ENCODE results near the gene MCF2L2.
"Not testable (repeated sequence)": the region's sequence is repeated elsewhere in the genome, so short reads cannot be mapped to it uniquely, and the experiment has no call there.

Gene MCF2L2

DNA sequence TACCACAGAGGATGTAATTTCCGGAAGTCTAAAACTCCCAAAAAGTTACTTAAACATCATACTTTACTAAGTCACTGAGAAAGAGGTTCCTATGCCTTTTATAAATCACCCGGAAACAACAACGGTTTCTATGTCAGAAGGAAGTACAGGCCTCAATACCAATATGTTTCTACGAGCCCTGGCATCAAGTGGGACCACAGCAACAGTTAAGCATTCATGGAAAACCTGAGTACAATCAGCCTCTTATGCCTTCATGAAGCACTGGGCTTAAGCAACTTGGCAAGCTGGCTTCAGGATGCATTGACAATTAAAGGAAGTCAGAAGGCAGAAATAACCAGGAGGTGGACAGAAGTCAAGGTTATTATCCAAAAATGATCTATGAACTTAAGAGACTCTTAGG is 194.5 kb downstream of the MCF2L2 start:
- Histone ChIP-seq H3K4me1 (ENCODE audit: control insufficient read depth in 2 of 2, insufficient read depth in 2 of 2, low read length in 2 of 2) (no peaks in the 10 kb centered on the region), H3K27ac (ENCODE audit: low read depth in 2 of 2, low read length in 2 of 2) (no peak overlapping the region), H3K4me3 (ENCODE audit: low read length in 2 of 2) (no peak overlapping the region), H3K9ac (ENCODE audit: low read depth in 1 of 2, low read length in 2 of 2) (no peak overlapping the region), H3K27me3 (ENCODE audit: control insufficient read depth in 2 of 2, insufficient read depth in 2 of 2, low read length in 2 of 2) (no peaks in the 10 kb centered on the region), H3K9me3 (ENCODE audit: control insufficient read depth in 2 of 2, low read length in 2 of 2) (no peaks in the 10 kb centered on the region), H3K36me3 (ENCODE audit: control insufficient read depth in 2 of 2, insufficient read depth in 2 of 2, low read length in 2 of 2) (no peaks in the 10 kb centered on the region)

DNA sequence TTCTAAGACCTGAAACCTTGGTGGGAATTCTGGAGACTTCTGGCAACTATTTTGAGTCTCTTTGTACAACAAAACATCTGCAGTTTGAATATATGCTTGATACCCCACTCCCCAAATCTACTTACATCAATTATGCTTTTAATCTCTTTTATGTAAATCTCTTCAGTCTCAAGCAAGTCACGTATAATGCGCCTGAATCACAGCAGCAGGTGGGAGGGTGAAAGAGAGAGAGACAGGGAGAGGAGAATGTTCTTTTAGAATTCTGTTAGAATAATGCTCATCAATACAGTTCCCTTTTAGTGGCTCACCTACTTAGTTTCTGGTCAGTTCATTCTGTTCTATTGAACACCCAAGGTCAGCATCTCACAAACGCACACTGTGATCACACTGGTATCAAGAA is 197.6 kb downstream of the MCF2L2 start:
- Histone ChIP-seq H3K27ac (ENCODE audit: low read depth in 2 of 2, low read length in 2 of 2) (no peak overlapping the region), H3K27me3 (ENCODE audit: control insufficient read depth in 2 of 2, insufficient read depth in 2 of 2, low read length in 2 of 2) (no peaks in the 10 kb centered on the region), H3K4me1 (ENCODE audit: control insufficient read depth in 2 of 2, insufficient read depth in 2 of 2, low read length in 2 of 2) (no peaks in the 10 kb centered on the region), H3K9me3 (ENCODE audit: control insufficient read depth in 2 of 2, low read length in 2 of 2) (no peaks in the 10 kb centered on the region), H3K4me3 (ENCODE audit: low read length in 2 of 2) (no peak overlapping the region), H3K9ac (ENCODE audit: low read depth in 1 of 2, low read length in 2 of 2) (no peak overlapping the region), H3K36me3 (ENCODE audit: control insufficient read depth in 2 of 2, insufficient read depth in 2 of 2, low read length in 2 of 2) (no peaks in the 10 kb centered on the region)

DNA sequence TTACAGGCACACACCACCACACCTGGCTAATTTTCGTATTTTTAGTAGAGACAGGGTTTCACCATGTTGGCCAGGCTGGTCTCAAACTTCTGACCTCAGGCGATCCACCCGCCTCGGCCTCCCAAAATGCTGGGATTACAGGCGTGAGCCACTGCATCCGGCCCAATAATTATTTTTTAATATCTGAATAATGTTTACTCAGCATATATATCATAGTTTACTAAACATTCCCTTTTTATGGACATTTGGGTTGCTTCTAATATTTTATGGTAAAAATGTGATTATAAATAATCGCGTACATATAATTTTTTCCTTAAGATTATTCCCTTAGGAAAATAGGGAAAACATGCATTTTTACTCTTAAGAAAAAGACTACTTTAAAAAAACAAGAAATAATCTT is 198.2 kb downstream of the MCF2L2 start:
- H3K4me1 ChIP-seq (ENCODE audit: control insufficient read depth in 2 of 2, insufficient read depth in 2 of 2, low read length in 2 of 2); H3K27me3 ChIP-seq (ENCODE audit: control insufficient read depth in 2 of 2, insufficient read depth in 2 of 2, low read length in 2 of 2); H3K27ac ChIP-seq (ENCODE audit: low read depth in 2 of 2, low read length in 2 of 2); H3K36me3 ChIP-seq (ENCODE audit: control insufficient read depth in 2 of 2, insufficient read depth in 2 of 2, low read length in 2 of 2); H3K9me3 ChIP-seq (ENCODE audit: control insufficient read depth in 2 of 2, low read length in 2 of 2); H3K9ac ChIP-seq (ENCODE audit: low read depth in 1 of 2, low read length in 2 of 2); H3K4me3 ChIP-seq (ENCODE audit: low read length in 2 of 2): not testable (repeated sequence)

DNA sequence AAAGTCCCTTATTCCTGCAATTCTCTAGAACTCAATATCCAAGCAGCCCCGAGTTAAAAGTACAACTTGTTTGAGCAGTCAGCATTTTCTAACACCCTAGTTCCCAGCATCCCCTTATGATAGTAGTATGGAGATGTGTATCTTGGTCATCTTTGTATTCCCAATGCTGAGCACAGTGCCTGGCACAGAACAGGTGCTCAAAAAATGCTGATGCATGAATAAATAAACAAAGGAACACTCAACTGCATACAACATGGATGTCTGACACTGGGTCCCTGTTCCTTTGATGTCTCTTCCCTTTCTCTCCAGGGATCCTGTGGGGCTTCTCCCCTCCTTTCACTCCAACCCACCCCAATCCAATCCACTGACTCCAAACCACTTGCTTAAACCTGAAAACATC is 199.2 kb downstream of the MCF2L2 start:
- no peaks in the 10 kb centered on the region for H3K9me3 ChIP-seq (ENCODE audit: control insufficient read depth in 2 of 2, low read length in 2 of 2)
- H3K36me3 ChIP-seq (ENCODE audit: control insufficient read depth in 2 of 2, insufficient read depth in 2 of 2, low read length in 2 of 2), result no peaks in the 10 kb centered on the region
- H3K9ac ChIP-seq (ENCODE audit: low read depth in 1 of 2, low read length in 2 of 2), result no peak overlapping the region
- no peaks in the 10 kb centered on the region for H3K4me1 ChIP-seq (ENCODE audit: control insufficient read depth in 2 of 2, insufficient read depth in 2 of 2, low read length in 2 of 2)
- H3K27ac ChIP-seq (ENCODE audit: low read depth in 2 of 2, low read length in 2 of 2), result no peak overlapping the region
- no peak overlapping the region for H3K4me3 ChIP-seq (ENCODE audit: low read length in 2 of 2)
- H3K27me3 ChIP-seq (ENCODE audit: control insufficient read depth in 2 of 2, insufficient read depth in 2 of 2, low read length in 2 of 2), result no peaks in the 10 kb centered on the region

DNA sequence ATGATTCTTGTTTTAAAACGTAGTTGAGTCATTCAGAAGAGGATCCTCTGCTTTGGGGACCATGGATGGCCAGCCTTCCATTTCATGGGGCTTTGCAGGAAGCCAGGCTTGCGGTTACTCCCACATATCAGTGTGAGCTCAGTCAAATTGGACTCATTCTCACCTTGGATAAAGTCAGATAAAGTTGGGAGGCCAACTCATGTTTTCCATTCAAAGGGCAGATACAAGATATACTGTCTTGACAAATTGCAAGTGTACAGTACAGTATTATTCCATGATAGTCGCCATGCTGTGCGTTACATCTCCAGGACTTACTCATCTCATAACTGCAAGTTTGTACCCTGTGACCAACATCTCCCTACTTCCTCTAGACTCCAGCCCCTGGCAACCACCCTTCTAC is 200.8 kb downstream of the MCF2L2 start:
- Histone ChIP-seq H3K36me3 (ENCODE audit: control insufficient read depth in 2 of 2, insufficient read depth in 2 of 2, low read length in 2 of 2) (no peaks in the 10 kb centered on the region), H3K4me1 (ENCODE audit: control insufficient read depth in 2 of 2, insufficient read depth in 2 of 2, low read length in 2 of 2) (no peaks in the 10 kb centered on the region), H3K9me3 (ENCODE audit: control insufficient read depth in 2 of 2, low read length in 2 of 2) (no peaks in the 10 kb centered on the region), H3K9ac (ENCODE audit: low read depth in 1 of 2, low read length in 2 of 2) (no peak overlapping the region), H3K27me3 (ENCODE audit: control insufficient read depth in 2 of 2, insufficient read depth in 2 of 2, low read length in 2 of 2) (no peaks in the 10 kb centered on the region), H3K27ac (ENCODE audit: low read depth in 2 of 2, low read length in 2 of 2) (no peak overlapping the region), H3K4me3 (ENCODE audit: low read length in 2 of 2) (no peak overlapping the region)

DNA sequence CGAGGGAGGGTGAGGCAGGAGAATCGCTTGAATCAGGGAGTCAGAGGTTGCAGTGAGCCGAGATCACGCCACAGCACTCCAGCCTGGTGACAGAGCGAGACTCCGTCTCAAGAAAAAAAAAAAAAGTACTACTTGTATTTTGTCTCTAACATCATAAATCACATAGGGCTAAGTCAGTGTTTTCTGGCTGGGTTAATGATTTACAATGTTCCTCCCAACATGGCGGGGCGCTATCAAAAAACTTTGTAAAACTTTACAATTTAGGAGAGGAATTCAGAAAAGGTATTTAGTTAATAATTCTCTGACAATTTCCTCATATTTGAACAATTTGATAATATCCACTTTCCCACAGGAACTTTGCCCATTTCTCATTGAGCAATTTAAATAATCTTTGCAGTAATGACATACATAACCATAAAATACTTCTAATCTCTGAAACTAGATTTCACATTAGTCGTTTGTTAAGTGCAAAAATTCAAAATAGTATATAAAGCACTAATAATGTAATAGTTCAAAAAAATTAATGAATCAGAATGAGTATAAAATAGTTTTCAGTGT is 202.0 kb downstream of the MCF2L2 start:
- H3K36me3 ChIP-seq (ENCODE audit: control insufficient read depth in 2 of 2, insufficient read depth in 2 of 2, low read length in 2 of 2), result no peaks in the 10 kb centered on the region
- H3K4me3 ChIP-seq (ENCODE audit: low read length in 2 of 2), result no peak overlapping the region
- H3K27me3 ChIP-seq (ENCODE audit: control insufficient read depth in 2 of 2, insufficient read depth in 2 of 2, low read length in 2 of 2), result no peaks in the 10 kb centered on the region
- H3K27ac ChIP-seq (ENCODE audit: low read depth in 2 of 2, low read length in 2 of 2), result no peak overlapping the region
- no peak overlapping the region for H3K9ac ChIP-seq (ENCODE audit: low read depth in 1 of 2, low read length in 2 of 2)
- no peaks in the 10 kb centered on the region for H3K4me1 ChIP-seq (ENCODE audit: control insufficient read depth in 2 of 2, insufficient read depth in 2 of 2, low read length in 2 of 2)
- no peaks in the 10 kb centered on the region for H3K9me3 ChIP-seq (ENCODE audit: control insufficient read depth in 2 of 2, low read length in 2 of 2)

DNA sequence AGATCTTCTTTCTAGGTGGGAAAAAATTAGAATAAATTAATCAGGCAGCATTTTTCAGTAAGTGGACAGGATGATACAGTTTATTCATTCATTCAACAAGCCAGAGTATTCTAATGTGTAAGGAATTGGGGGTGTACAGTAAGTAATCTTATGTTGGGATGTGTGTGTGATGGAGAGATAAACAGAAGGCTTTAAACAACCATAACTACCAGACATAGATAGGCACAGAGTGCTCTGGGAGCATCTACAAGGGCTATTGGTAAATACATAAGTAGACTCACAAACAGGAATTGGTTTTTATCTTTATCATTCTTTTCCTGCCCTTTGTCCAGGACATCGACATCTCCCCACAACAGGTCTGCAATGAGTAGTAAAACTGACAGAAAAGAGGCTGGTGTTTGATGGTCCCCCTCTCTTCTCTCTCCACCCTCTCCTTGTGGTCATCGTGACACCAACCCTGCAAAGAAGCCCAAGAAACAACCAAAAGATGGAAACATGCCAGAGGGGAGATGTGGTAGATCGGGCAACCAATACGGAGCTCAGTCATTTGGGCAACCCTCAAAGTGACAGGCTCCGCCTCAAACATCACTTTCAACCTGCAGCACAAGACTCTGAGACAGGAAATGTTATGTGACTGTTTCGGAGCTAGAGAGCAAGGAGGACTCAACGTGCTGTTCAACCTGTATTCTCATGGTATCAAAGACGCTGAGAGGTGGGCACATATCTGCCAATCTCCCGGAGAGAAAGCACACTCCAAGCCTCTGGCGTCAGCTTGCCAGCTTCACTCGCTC is 204.0 kb downstream of the MCF2L2 start:
- H3K9me3 ChIP-seq (ENCODE audit: control insufficient read depth in 2 of 2, low read length in 2 of 2), result no peaks in the 10 kb centered on the region
- no peaks in the 10 kb centered on the region for H3K36me3 ChIP-seq (ENCODE audit: control insufficient read depth in 2 of 2, insufficient read depth in 2 of 2, low read length in 2 of 2)
- no peaks in the 10 kb centered on the region for H3K27me3 ChIP-seq (ENCODE audit: control insufficient read depth in 2 of 2, insufficient read depth in 2 of 2, low read length in 2 of 2)
- no peak overlapping the region for H3K27ac ChIP-seq (ENCODE audit: low read depth in 2 of 2, low read length in 2 of 2)
- no peaks in the 10 kb centered on the region for H3K4me1 ChIP-seq (ENCODE audit: control insufficient read depth in 2 of 2, insufficient read depth in 2 of 2, low read length in 2 of 2)
- H3K4me3 ChIP-seq (ENCODE audit: low read length in 2 of 2), result no peak overlapping the region
- no peak overlapping the region for H3K9ac ChIP-seq (ENCODE audit: low read depth in 1 of 2, low read length in 2 of 2)

DNA sequence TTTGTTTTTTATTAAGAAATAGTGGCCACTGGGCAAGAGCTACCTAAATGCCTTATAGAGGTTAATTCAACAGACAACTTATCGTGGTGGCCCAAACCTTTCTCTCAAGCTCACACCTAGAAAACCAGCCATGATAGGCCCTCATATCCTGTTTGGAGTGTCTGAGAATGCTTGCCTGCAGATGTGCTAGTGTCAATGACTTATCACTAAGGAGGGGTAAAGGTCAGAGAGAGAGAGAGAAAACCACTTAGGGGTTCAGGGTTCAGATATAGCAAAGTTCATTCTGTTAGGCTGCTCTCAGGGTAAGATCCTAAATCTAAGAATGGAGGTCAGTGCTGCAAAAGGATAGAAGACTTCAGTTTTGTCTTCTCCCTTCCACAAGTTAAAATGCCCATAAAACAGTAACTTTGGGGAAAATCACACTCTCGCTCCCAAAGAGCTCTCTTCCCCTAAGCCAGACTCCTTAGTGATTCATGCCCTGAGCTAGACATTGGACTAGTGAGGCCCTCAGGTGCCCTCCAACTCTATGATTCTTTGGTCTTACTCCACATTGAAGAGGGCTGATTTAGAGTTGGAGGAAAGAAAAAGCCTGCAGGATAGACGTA is 205.7 kb downstream of the MCF2L2 start:
- Histone ChIP-seq H3K27me3 (ENCODE audit: control insufficient read depth in 2 of 2, insufficient read depth in 2 of 2, low read length in 2 of 2) (no peaks in the 10 kb centered on the region), H3K27ac (ENCODE audit: low read depth in 2 of 2, low read length in 2 of 2) (no peak overlapping the region), H3K9me3 (ENCODE audit: control insufficient read depth in 2 of 2, low read length in 2 of 2) (no peaks in the 10 kb centered on the region), H3K4me3 (ENCODE audit: low read length in 2 of 2) (no peak overlapping the region), H3K9ac (ENCODE audit: low read depth in 1 of 2, low read length in 2 of 2) (no peak overlapping the region), H3K36me3 (ENCODE audit: control insufficient read depth in 2 of 2, insufficient read depth in 2 of 2, low read length in 2 of 2) (no peaks in the 10 kb centered on the region), H3K4me1 (ENCODE audit: control insufficient read depth in 2 of 2, insufficient read depth in 2 of 2, low read length in 2 of 2) (no peaks in the 10 kb centered on the region)

DNA sequence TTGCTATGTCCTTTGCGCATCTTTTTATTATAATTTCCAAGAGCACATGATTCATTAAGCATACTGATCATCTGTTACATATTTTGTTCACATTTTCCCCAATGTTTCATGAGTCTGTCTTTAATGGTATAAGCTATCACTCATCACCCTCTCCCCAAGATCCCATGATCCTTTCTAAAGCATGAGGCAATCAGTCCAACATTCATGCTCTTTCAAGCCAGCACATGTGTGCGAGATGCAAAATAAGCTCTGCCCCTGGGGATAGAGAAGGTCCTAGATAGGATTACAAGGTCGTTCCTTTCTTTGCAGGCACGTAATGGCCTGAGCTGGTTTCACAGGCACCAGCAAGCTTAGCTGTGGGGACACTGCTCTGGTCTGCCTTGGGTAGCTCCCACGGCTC is 207.6 kb downstream of the MCF2L2 start:
- Histone ChIP-seq H3K27ac (ENCODE audit: low read depth in 2 of 2, low read length in 2 of 2) (no peak overlapping the region), H3K27me3 (ENCODE audit: control insufficient read depth in 2 of 2, insufficient read depth in 2 of 2, low read length in 2 of 2) (no peaks in the 10 kb centered on the region), H3K9me3 (ENCODE audit: control insufficient read depth in 2 of 2, low read length in 2 of 2) (no peaks in the 10 kb centered on the region), H3K9ac (ENCODE audit: low read depth in 1 of 2, low read length in 2 of 2) (no peak overlapping the region), H3K4me3 (ENCODE audit: low read length in 2 of 2) (no peak overlapping the region), H3K36me3 (ENCODE audit: control insufficient read depth in 2 of 2, insufficient read depth in 2 of 2, low read length in 2 of 2) (no peaks in the 10 kb centered on the region), H3K4me1 (ENCODE audit: control insufficient read depth in 2 of 2, insufficient read depth in 2 of 2, low read length in 2 of 2) (no peaks in the 10 kb centered on the region)

DNA sequence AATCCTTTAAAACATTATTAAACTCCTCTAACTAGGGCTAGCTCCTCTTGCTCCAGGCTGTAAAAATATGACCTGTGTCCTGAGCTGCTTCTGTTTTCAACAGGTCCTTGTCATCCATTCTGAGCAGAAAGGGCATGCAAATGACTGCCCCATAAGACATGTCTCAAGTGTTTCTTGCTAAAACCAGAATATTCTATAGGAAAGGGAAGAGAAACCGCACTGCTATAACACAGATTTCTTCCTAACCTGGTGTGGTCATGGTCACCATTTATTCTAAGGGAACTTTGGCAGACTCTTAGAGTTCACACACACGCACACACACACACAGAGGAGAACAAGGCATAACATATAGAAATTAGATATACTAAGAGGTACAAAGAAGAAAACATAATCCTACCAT is 209.6 kb downstream of the MCF2L2 start:
- no peak overlapping the region for H3K9ac ChIP-seq (ENCODE audit: low read depth in 1 of 2, low read length in 2 of 2)
- H3K9me3 ChIP-seq (ENCODE audit: control insufficient read depth in 2 of 2, low read length in 2 of 2), result no peaks in the 10 kb centered on the region
- H3K4me1 ChIP-seq (ENCODE audit: control insufficient read depth in 2 of 2, insufficient read depth in 2 of 2, low read length in 2 of 2), result no peaks in the 10 kb centered on the region
- no peak overlapping the region for H3K4me3 ChIP-seq (ENCODE audit: low read length in 2 of 2)
- H3K36me3 ChIP-seq (ENCODE audit: control insufficient read depth in 2 of 2, insufficient read depth in 2 of 2, low read length in 2 of 2), result no peaks in the 10 kb centered on the region
- no peaks in the 10 kb centered on the region for H3K27me3 ChIP-seq (ENCODE audit: control insufficient read depth in 2 of 2, insufficient read depth in 2 of 2, low read length in 2 of 2)
- H3K27ac ChIP-seq (ENCODE audit: low read depth in 2 of 2, low read length in 2 of 2), result no peak overlapping the region

Data from mucosa of rectum (tissue), 2 donors.